Natural killer cell treated with Interleukin-12 subunit alpha and Interleukin-12 subunit beta and Interleukin-15 and Interleukin-18, amount 100 ng/mL, for 72 hours (primary cell): ENCODE measurements around the gene EDIL3. TPM values are rescaled to one million over a fixed set of nuclear protein-coding genes. Genes with fewer than 3 reads are reported as not detected.

Experiments
- ATAC-seq, 2 donors: fragments of 150-1000 bp; cut with Tn5 transposase in 1 of 2; sonication (Bioruptor Pico), chemical (Tn5 transposase) in 1 of 2; 2 replicates each; pipeline ENCODE4 v1.10.0; 2021
- DNase-seq: peaks from one replicate; pipeline ENCODE4 v3.0.0; 2022; ENCODE audit warnings: low spot score
- H3K27ac Mint-ChIP-seq, 2 donors: 1 replicate in 1 of 2; 2 replicates in 1 of 2; pipeline ENCODE4 v1.8.0; 2022; ENCODE audit warnings: mixed read lengths in 2 of 2, mild to moderate bottlenecking in 1 of 2, moderate library complexity in 1 of 2
- H3K27me3 Mint-ChIP-seq, 2 donors: 1 replicate in 1 of 2; 2 replicates in 1 of 2; pipeline ENCODE4 v1.8.0; 2022; ENCODE audit warnings: mixed read lengths in 2 of 2
- H3K36me3 Mint-ChIP-seq: one replicate; pipeline ENCODE4 v1.8.0; 2022; ENCODE audit warnings: mixed read lengths
- H3K4me1 Mint-ChIP-seq, 2 donors: 1 replicate in 1 of 2; 2 replicates in 1 of 2; pipeline ENCODE4 v1.8.0; 2022; ENCODE audit warnings: low read depth in 2 of 2, mixed read lengths in 2 of 2, mild to moderate bottlenecking in 1 of 2
- H3K4me3 Mint-ChIP-seq: one replicate; pipeline ENCODE4 v1.8.0; 2022; ENCODE audit warnings: mixed read lengths
- H3K9me3 Mint-ChIP-seq: 2 replicates; pipeline ENCODE4 v1.8.0; 2022; ENCODE audit warnings: mixed read lengths
- total RNA-seq, 2 donors: library from RNA; stranded (reverse); gene quantifications; one replicate each; pipeline ENCODE4 v1.2.3, GENCODE V29; 2022

The EDIL3 gene
- total RNA-seq, 2 donors from 2014 or later: not detected

GRCh38 chr5:84274585-84275468 is 109.9 kb downstream of the EDIL3 start:
- no peaks in the 10 kb centered on the region for H3K36me3 Mint-ChIP-seq
- H3K9me3 Mint-ChIP-seq: no peaks in the 10 kb centered on the region
- no peak overlapping the region for H3K27ac Mint-ChIP-seq
- H3K4me3 Mint-ChIP-seq: no peak overlapping the region
- no peak for ATAC-seq
- DNase-seq: no peak
- no peaks in the 10 kb centered on the region for H3K27me3 Mint-ChIP-seq
- H3K4me1 Mint-ChIP-seq: no peaks in the 10 kb centered on the region

- H3K27me3 Mint-ChIP-seq: no peaks in the 10 kb centered on the region
- ATAC-seq (no peak), DNase-seq (no peak)
- H3K4me1 Mint-ChIP-seq: no peaks in the 10 kb centered on the region
- H3K36me3 Mint-ChIP-seq: no peaks in the 10 kb centered on the region
- H3K27ac Mint-ChIP-seq: no peak overlapping the region
- H3K9me3 Mint-ChIP-seq: no peaks in the 10 kb centered on the region
- H3K4me3 Mint-ChIP-seq: no peak overlapping the region
Observed at GRCh38 chr5:84273517-84273883, 111.2 kb downstream of the EDIL3 start.

GRCh38 chr5:84272771-84273516 is 111.7 kb downstream of the EDIL3 start:
- H3K27me3 Mint-ChIP-seq: no peaks in the 10 kb centered on the region
- no peaks in the 10 kb centered on the region for H3K9me3 Mint-ChIP-seq
- H3K36me3 Mint-ChIP-seq: no peaks in the 10 kb centered on the region
- DNase-seq (no peak), ATAC-seq (no peak)
- H3K27ac Mint-ChIP-seq: no peak overlapping the region
- H3K4me1 Mint-ChIP-seq: no peaks in the 10 kb centered on the region
- no peak overlapping the region for H3K4me3 Mint-ChIP-seq

- H3K36me3 Mint-ChIP-seq: no peaks in the 10 kb centered on the region
- no peak overlapping the region for H3K27ac Mint-ChIP-seq
- H3K27me3 Mint-ChIP-seq: no peaks in the 10 kb centered on the region
- H3K4me3 Mint-ChIP-seq: no peak overlapping the region
- no peak for ATAC-seq
- no peak for DNase-seq
- H3K4me1 Mint-ChIP-seq: no peaks in the 10 kb centered on the region
- peaks cover 4% of the 10 kb centered on the region for H3K9me3 Mint-ChIP-seq
Observed at GRCh38 chr5:84265739-84266550, 118.7 kb downstream of the EDIL3 start.

- Mint-ChIP-seq H3K27me3 (no peaks in the 10 kb centered on the region), H3K27ac (no peak overlapping the region), H3K4me3 (no peak overlapping the region), H3K4me1 (no peaks in the 10 kb centered on the region), H3K9me3 (peaks cover 4% of the 10 kb centered on the region), H3K36me3 (no peaks in the 10 kb centered on the region)
- ATAC-seq (no peak), DNase-seq (no peak)
Observed at GRCh38 chr5:84265130-84265529, 119.5 kb downstream of the EDIL3 start.

GRCh38 chr5:84260939-84261338 is 123.7 kb downstream of the EDIL3 start:
- no peak overlapping the region for H3K4me3 Mint-ChIP-seq
- DNase-seq (no peak), ATAC-seq (no peak)
- H3K36me3 Mint-ChIP-seq: no peaks in the 10 kb centered on the region
- H3K9me3 Mint-ChIP-seq: no peaks in the 10 kb centered on the region
- H3K27ac Mint-ChIP-seq: no peak overlapping the region
- no peaks in the 10 kb centered on the region for H3K4me1 Mint-ChIP-seq
- H3K27me3 Mint-ChIP-seq: no peaks in the 10 kb centered on the region

- Mint-ChIP-seq H3K27me3 (no peaks in the 10 kb centered on the region), H3K4me3 (no peak overlapping the region), H3K4me1 (no peaks in the 10 kb centered on the region), H3K9me3 (no peaks in the 10 kb centered on the region), H3K36me3 (no peaks in the 10 kb centered on the region), H3K27ac (no peak overlapping the region)
- ATAC-seq (no peak), DNase-seq (no peak)
Observed at GRCh38 chr5:84260140-84260539, 124.5 kb downstream of the EDIL3 start.

GRCh38 chr5:84259283-84260045 is 125.2 kb downstream of the EDIL3 start:
- no peak for DNase-seq
- ATAC-seq: no peak
- Mint-ChIP-seq H3K4me1 (no peaks in the 10 kb centered on the region), H3K36me3 (no peaks in the 10 kb centered on the region), H3K9me3 (no peaks in the 10 kb centered on the region), H3K4me3 (no peak overlapping the region), H3K27ac (no peak overlapping the region), H3K27me3 (no peaks in the 10 kb centered on the region)

GRCh38 chr5:84257061-84257460 is 127.6 kb downstream of the EDIL3 start:
- Mint-ChIP-seq H3K36me3 (no peaks in the 10 kb centered on the region), H3K27ac (no peak overlapping the region), H3K9me3 (no peaks in the 10 kb centered on the region), H3K4me1 (no peaks in the 10 kb centered on the region), H3K4me3 (no peak overlapping the region), H3K27me3 (no peaks in the 10 kb centered on the region)
- no peak for DNase-seq
- no peak for ATAC-seq

GRCh38 chr5:84255315-84255714 is 129.4 kb downstream of the EDIL3 start:
- no peak overlapping the region for H3K27ac Mint-ChIP-seq
- H3K4me3 Mint-ChIP-seq: no peak overlapping the region
- H3K27me3 Mint-ChIP-seq: no peaks in the 10 kb centered on the region
- ATAC-seq: no peak
- no peaks in the 10 kb centered on the region for H3K4me1 Mint-ChIP-seq
- no peaks in the 10 kb centered on the region for H3K9me3 Mint-ChIP-seq
- DNase-seq: no peak
- H3K36me3 Mint-ChIP-seq: no peaks in the 10 kb centered on the region

GRCh38 chr5:84253946-84254345 is 130.7 kb downstream of the EDIL3 start:
- ATAC-seq (no peak), DNase-seq (no peak)
- Mint-ChIP-seq H3K27ac (no peak overlapping the region), H3K9me3 (peaks cover 3% of the 10 kb centered on the region), H3K4me3 (no peak overlapping the region), H3K36me3 (no peaks in the 10 kb centered on the region), H3K4me1 (no peaks in the 10 kb centered on the region), H3K27me3 (no peaks in the 10 kb centered on the region)

- H3K9me3 Mint-ChIP-seq: peaks cover 12% of the 10 kb centered on the region
Observed at GRCh38 chr5:84251503-84251902, 133.2 kb downstream of the EDIL3 start.

GRCh38 chr5:84249918-84250630 is 134.6 kb downstream of the EDIL3 start:
- ATAC-seq: no peak
- Mint-ChIP-seq H3K27me3 (no peaks in the 10 kb centered on the region), H3K9me3 (peaks cover 12% of the 10 kb centered on the region), H3K27ac (no peak overlapping the region), H3K36me3 (no peaks in the 10 kb centered on the region), H3K4me3 (no peak overlapping the region), H3K4me1 (no peaks in the 10 kb centered on the region)
- DNase-seq: no peak

More at GRCh38 chr5:84251503-84251902, 133.2 kb downstream of the EDIL3 start:
- H3K36me3 Mint-ChIP-seq: no peaks in the 10 kb centered on the region
- no peaks in the 10 kb centered on the region for H3K4me1 Mint-ChIP-seq
- no peak overlapping the region for H3K4me3 Mint-ChIP-seq
- no peak overlapping the region for H3K27ac Mint-ChIP-seq
- H3K27me3 Mint-ChIP-seq: no peaks in the 10 kb centered on the region
- DNase-seq (no peak), ATAC-seq (no peak)
